ENCODE data around the gene PRM1.
A peak's percentile ranks its signal among the peaks of the same experiment; 100 is the strongest.

The PRM1 gene

GRCh38 chr16:11310997-11311561, 29.9 kb upstream of the PRM1 start:
- Histone ChIP-seq H2BK5ac (ENCODE audit: low read depth, low read length, poor library complexity, severe bottlenecking) (no peak overlapping the region), H2BK12ac (ENCODE audit: low read length in 2 of 2) (peak overlapping the region; percentile 38 to 80), H3K23ac (ENCODE audit: low read length in 2 of 2) (no peak overlapping the region), H3K18ac (ENCODE audit: low read depth in 1 of 2, low read length in 2 of 2) (peak overlapping the region in 1 of 2 experiments; percentile 72), H3K36me3 (ENCODE audit: control insufficient read depth in 1 of 2, insufficient read depth in 2 of 2, low read depth in 1 of 2, low read length in 2 of 2) (no peaks in the 10 kb centered on the region), H4K91ac (ENCODE audit: low read length) (no peak overlapping the region), H4K8ac (ENCODE audit: low read length) (no peak overlapping the region), H3K4me2 (ENCODE audit: low read length, poor library complexity, severe bottlenecking) (no peak overlapping the region), H3K9ac (ENCODE audit: low read length) (no peak overlapping the region), H3K4me1 (ENCODE audit: control insufficient read depth, insufficient read depth, low read depth, low read length) (peaks cover 54% of the 10 kb centered on the region), H2AFZ (ENCODE audit: low read depth, low read length) (peak overlapping the region; percentile 7), H3K14ac (ENCODE audit: low read length in 2 of 2) (no peak overlapping the region), H3K4ac (ENCODE audit: low read depth in 1 of 2, low read length in 2 of 2) (peak overlapping the region in 1 of 2 experiments; percentile 43), H3K79me1 (replicated peaks; ENCODE audit: low read length, poor library complexity, severe bottlenecking) (no peaks in the 10 kb centered on the region), H3K4me3 (ENCODE audit: insufficient read depth in 1 of 2, low read depth in 1 of 2, low read length in 2 of 2) (no peak overlapping the region), H3K27me3 (ENCODE audit: control insufficient read depth in 1 of 2, insufficient read depth in 1 of 2, low read length in 2 of 2) (no peaks in the 10 kb centered on the region), H2BK15ac (ENCODE audit: low read depth, poor library complexity, severe bottlenecking) (peak overlapping the region; percentile 26), H3K27ac (ENCODE audit: low read length, poor library complexity, severe bottlenecking) (peak overlapping the region; percentile 52), H2BK120ac (ENCODE audit: low read depth, low read length) (no peak overlapping the region), H3K9me3 (ENCODE audit: control insufficient read depth, low read length) (no peaks in the 10 kb centered on the region), H2AK5ac (ENCODE audit: low read length, severe bottlenecking) (peak overlapping the region; percentile 98)
- 90% methylated on average over 4 of the region's 10 CpGs for WGBS
- DNase-seq, result no peak

- H4K91ac ChIP-seq (ENCODE audit: low read length), result no peak overlapping the region
- H3K79me1 ChIP-seq (replicated peaks; ENCODE audit: low read length, poor library complexity, severe bottlenecking), result no peaks in the 10 kb centered on the region
- no peak overlapping the region for H3K4ac ChIP-seq (ENCODE audit: low read depth in 1 of 2, low read length in 2 of 2)
- no peak overlapping the region for H2BK5ac ChIP-seq (ENCODE audit: low read depth, low read length, poor library complexity, severe bottlenecking)
- peak overlapping the region in 1 of 2 experiments; percentile 46 for H3K18ac ChIP-seq (ENCODE audit: low read depth in 1 of 2, low read length in 2 of 2)
- H2BK15ac ChIP-seq (ENCODE audit: low read depth, poor library complexity, severe bottlenecking), result no peak overlapping the region
- no peak overlapping the region for H4K8ac ChIP-seq (ENCODE audit: low read length)
- H3K9ac ChIP-seq (ENCODE audit: low read length), result no peak overlapping the region
- peak overlapping the region; percentile 98 for H2AK5ac ChIP-seq (ENCODE audit: low read length, severe bottlenecking)
- H3K9me3 ChIP-seq (ENCODE audit: control insufficient read depth, low read length), result no peaks in the 10 kb centered on the region
- H3K4me1 ChIP-seq (ENCODE audit: control insufficient read depth, insufficient read depth, low read depth, low read length), result peaks cover 50% of the 10 kb centered on the region
- no peak overlapping the region for H3K23ac ChIP-seq (ENCODE audit: low read length in 2 of 2)
- no peak for DNase-seq
- H3K4me3 ChIP-seq (ENCODE audit: insufficient read depth in 1 of 2, low read depth in 1 of 2, low read length in 2 of 2), result no peak overlapping the region
- no peak overlapping the region for H3K27ac ChIP-seq (ENCODE audit: low read length, poor library complexity, severe bottlenecking)
- WGBS, result 100% methylated on average over 2 of the region's 3 CpGs
- no peak overlapping the region for H3K4me2 ChIP-seq (ENCODE audit: low read length, poor library complexity, severe bottlenecking)
- no peak overlapping the region for H2AFZ ChIP-seq (ENCODE audit: low read depth, low read length)
- no peak overlapping the region for H3K14ac ChIP-seq (ENCODE audit: low read length in 2 of 2)
- peak overlapping the region; percentile 38 to 66 for H2BK12ac ChIP-seq (ENCODE audit: low read length in 2 of 2)
- H3K36me3 ChIP-seq (ENCODE audit: control insufficient read depth in 1 of 2, insufficient read depth in 2 of 2, low read depth in 1 of 2, low read length in 2 of 2), result no peaks in the 10 kb centered on the region
- H3K27me3 ChIP-seq (ENCODE audit: control insufficient read depth in 1 of 2, insufficient read depth in 1 of 2, low read length in 2 of 2), result no peaks in the 10 kb centered on the region
- no peak overlapping the region for H2BK120ac ChIP-seq (ENCODE audit: low read depth, low read length)
Observed at GRCh38 chr16:11310634-11310977, 29.5 kb upstream of the PRM1 start.

GRCh38 chr16:11309895-11310633, 28.9 kb upstream of the PRM1 start:
- no peak overlapping the region for H3K27ac ChIP-seq (ENCODE audit: low read length, poor library complexity, severe bottlenecking)
- H4K8ac ChIP-seq (ENCODE audit: low read length), result no peak overlapping the region
- no peak overlapping the region for H3K4ac ChIP-seq (ENCODE audit: low read depth in 1 of 2, low read length in 2 of 2)
- H3K36me3 ChIP-seq (ENCODE audit: control insufficient read depth in 1 of 2, insufficient read depth in 2 of 2, low read depth in 1 of 2, low read length in 2 of 2), result no peaks in the 10 kb centered on the region
- H4K91ac ChIP-seq (ENCODE audit: low read length), result no peak overlapping the region
- no peaks in the 10 kb centered on the region for H3K9me3 ChIP-seq (ENCODE audit: control insufficient read depth, low read length)
- no peak overlapping the region for H3K4me3 ChIP-seq (ENCODE audit: insufficient read depth in 1 of 2, low read depth in 1 of 2, low read length in 2 of 2)
- H2BK5ac ChIP-seq (ENCODE audit: low read depth, low read length, poor library complexity, severe bottlenecking), result no peak overlapping the region
- H2BK120ac ChIP-seq (ENCODE audit: low read depth, low read length), result no peak overlapping the region
- H3K18ac ChIP-seq (ENCODE audit: low read depth in 1 of 2, low read length in 2 of 2), result peak overlapping the region in 1 of 2 experiments; percentile 46
- peak; percentile 48 for DNase-seq
- peaks cover 48% of the 10 kb centered on the region for H3K4me1 ChIP-seq (ENCODE audit: control insufficient read depth, insufficient read depth, low read depth, low read length)
- H3K14ac ChIP-seq (ENCODE audit: low read length in 2 of 2), result no peak overlapping the region
- H3K27me3 ChIP-seq (ENCODE audit: control insufficient read depth in 1 of 2, insufficient read depth in 1 of 2, low read length in 2 of 2), result no peaks in the 10 kb centered on the region
- no peak overlapping the region for H3K4me2 ChIP-seq (ENCODE audit: low read length, poor library complexity, severe bottlenecking)
- H2AK5ac ChIP-seq (ENCODE audit: low read length, severe bottlenecking), result peak overlapping the region; percentile 98
- H3K79me1 ChIP-seq (replicated peaks; ENCODE audit: low read length, poor library complexity, severe bottlenecking), result no peaks in the 10 kb centered on the region
- peak overlapping the region in 1 of 2 experiments; percentile 17 for H2BK12ac ChIP-seq (ENCODE audit: low read length in 2 of 2)
- no peak overlapping the region for H3K9ac ChIP-seq (ENCODE audit: low read length)
- 67% methylated on average over 9 of the region's 9 CpGs for WGBS
- H2AFZ ChIP-seq (ENCODE audit: low read depth, low read length), result no peak overlapping the region
- H2BK15ac ChIP-seq (ENCODE audit: low read depth, poor library complexity, severe bottlenecking), result peak overlapping the region; percentile 15
- H3K23ac ChIP-seq (ENCODE audit: low read length in 2 of 2), result no peak overlapping the region

DNA sequence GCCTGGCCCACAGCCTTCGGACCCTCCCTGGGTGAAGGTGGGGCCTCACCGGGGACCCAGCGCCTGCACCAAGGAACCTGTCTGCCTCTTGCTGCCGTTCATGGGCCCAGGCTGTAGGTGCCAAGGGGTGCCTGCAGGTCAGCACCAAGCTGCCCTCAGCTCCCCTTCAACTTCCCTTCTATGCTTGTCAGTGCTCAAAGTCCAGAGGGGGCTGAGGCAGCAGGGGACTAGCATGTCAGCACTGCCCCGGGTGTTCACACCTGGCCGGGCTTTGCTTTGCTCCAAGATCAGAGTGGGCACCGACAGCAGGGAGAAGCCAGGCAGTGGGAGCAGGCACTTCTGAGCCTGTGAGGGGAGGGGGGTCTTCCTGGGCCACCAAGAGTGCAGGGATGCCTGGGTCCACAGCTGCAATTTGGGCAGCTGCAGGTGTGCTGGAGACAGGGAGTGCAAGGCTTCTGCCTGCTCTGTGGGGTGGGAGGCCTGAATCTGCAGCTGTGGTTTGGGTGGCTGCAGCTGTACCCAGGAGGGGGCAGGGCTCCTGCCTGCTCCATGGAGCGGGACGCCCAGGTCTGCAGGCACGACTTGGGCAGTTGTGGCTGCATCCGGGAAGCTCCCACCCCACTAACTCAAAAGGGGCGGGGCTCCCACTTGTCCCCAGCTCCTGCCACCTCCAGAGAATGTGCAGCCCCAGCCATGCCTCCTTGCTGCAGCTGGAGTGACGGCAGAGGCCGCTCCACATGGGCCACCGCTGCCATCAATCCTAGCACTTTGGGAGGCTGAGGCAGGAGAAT, 27.6 kb upstream of the PRM1 start:
- no peaks in the 10 kb centered on the region for H3K79me1 ChIP-seq (replicated peaks; ENCODE audit: low read length, poor library complexity, severe bottlenecking)
- no peak overlapping the region for H3K4me2 ChIP-seq (ENCODE audit: low read length, poor library complexity, severe bottlenecking)
- no peak overlapping the region for H2BK15ac ChIP-seq (ENCODE audit: low read depth, poor library complexity, severe bottlenecking)
- H3K9me3 ChIP-seq (ENCODE audit: control insufficient read depth, low read length), result no peaks in the 10 kb centered on the region
- no peak overlapping the region for H4K8ac ChIP-seq (ENCODE audit: low read length)
- peak overlapping the region; percentile 21 for H2BK5ac ChIP-seq (ENCODE audit: low read depth, low read length, poor library complexity, severe bottlenecking)
- no peak for DNase-seq
- peak overlapping the region in 1 of 2 experiments; percentile 18 for H3K18ac ChIP-seq (ENCODE audit: low read depth in 1 of 2, low read length in 2 of 2)
- H2AK5ac ChIP-seq (ENCODE audit: low read length, severe bottlenecking), result peak overlapping the region; percentile 58
- no peak overlapping the region for H3K4ac ChIP-seq (ENCODE audit: low read depth in 1 of 2, low read length in 2 of 2)
- H4K91ac ChIP-seq (ENCODE audit: low read length), result peak overlapping the region; percentile 34
- H3K4me3 ChIP-seq (ENCODE audit: insufficient read depth in 1 of 2, low read depth in 1 of 2, low read length in 2 of 2), result no peak overlapping the region
- no peaks in the 10 kb centered on the region for H3K36me3 ChIP-seq (ENCODE audit: control insufficient read depth in 1 of 2, insufficient read depth in 2 of 2, low read depth in 1 of 2, low read length in 2 of 2)
- peak overlapping the region; percentile 76 for H3K27ac ChIP-seq (ENCODE audit: low read length, poor library complexity, severe bottlenecking)
- H2BK120ac ChIP-seq (ENCODE audit: low read depth, low read length), result no peak overlapping the region
- peak overlapping the region in 1 of 2 experiments; percentile 1 for H2BK12ac ChIP-seq (ENCODE audit: low read length in 2 of 2)
- no peak overlapping the region for H3K9ac ChIP-seq (ENCODE audit: low read length)
- no peaks in the 10 kb centered on the region for H3K27me3 ChIP-seq (ENCODE audit: control insufficient read depth in 1 of 2, insufficient read depth in 1 of 2, low read length in 2 of 2)
- no peak overlapping the region for H2AFZ ChIP-seq (ENCODE audit: low read depth, low read length)
- 85% methylated on average over 15 of the region's 15 CpGs for WGBS
- no peak overlapping the region for H3K14ac ChIP-seq (ENCODE audit: low read length in 2 of 2)
- H3K23ac ChIP-seq (ENCODE audit: low read length in 2 of 2), result no peak overlapping the region
- peaks cover 44% of the 10 kb centered on the region for H3K4me1 ChIP-seq (ENCODE audit: control insufficient read depth, insufficient read depth, low read depth, low read length)

Measured in mesenchymal stem cell (in vitro differentiated cells and primary cell).